Measurements from ENCODE around the gene RNU4-1.
A peak's percentile ranks its signal among the peaks of the same experiment; 100 is the strongest.
"Not testable (repeated sequence)": the region's sequence is repeated elsewhere in the genome, so short reads cannot be mapped to it uniquely, and the experiment has no call there.

RNU4-1 gene

GRCh38 chr12:120259418-120260202 is 33.4 kb downstream of the RNU4-1 start:
- no peak for DNase-seq (ENCODE audit: extremely low read depth in 1 of 2, low read depth in 1 of 2)

- no peak for DNase-seq (ENCODE audit: extremely low read depth in 1 of 2, low read depth in 1 of 2)
These were observed 34.6 kb downstream of the RNU4-1 start for GRCh38 chr12:120258323-120258896.

- DNase-seq (ENCODE audit: extremely low read depth in 1 of 2, low read depth in 1 of 2), result no peak
These were observed 35.8 kb downstream of the RNU4-1 start for GRCh38 chr12:120257041-120257821.

- no peak for DNase-seq (ENCODE audit: extremely low read depth in 1 of 2, low read depth in 1 of 2)
These were observed 38.2 kb downstream of the RNU4-1 start for GRCh38 chr12:120254809-120255208.

DNA sequence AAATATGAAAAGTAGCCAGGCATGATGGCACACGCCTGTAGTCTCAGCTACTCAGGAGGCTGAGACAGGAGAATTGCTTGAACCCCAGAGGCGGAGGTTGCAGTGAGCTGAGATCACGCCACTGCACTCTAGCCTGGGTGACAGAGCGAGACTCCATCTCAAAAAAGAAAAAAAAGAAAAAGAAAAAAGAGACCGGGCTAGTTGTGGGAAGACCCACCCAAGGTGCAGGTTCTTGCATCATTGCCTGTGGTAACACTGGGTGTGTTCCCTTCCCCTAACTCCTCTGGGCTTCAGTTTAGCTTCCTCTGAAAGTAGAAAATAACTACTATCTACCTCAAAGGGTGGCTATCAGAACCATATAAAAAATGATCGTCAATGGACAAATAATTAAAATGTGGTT is 39.7 kb downstream of the RNU4-1 start:
- not testable (repeated sequence) for DNase-seq (ENCODE audit: extremely low read depth in 1 of 2, low read depth in 1 of 2)

DNA sequence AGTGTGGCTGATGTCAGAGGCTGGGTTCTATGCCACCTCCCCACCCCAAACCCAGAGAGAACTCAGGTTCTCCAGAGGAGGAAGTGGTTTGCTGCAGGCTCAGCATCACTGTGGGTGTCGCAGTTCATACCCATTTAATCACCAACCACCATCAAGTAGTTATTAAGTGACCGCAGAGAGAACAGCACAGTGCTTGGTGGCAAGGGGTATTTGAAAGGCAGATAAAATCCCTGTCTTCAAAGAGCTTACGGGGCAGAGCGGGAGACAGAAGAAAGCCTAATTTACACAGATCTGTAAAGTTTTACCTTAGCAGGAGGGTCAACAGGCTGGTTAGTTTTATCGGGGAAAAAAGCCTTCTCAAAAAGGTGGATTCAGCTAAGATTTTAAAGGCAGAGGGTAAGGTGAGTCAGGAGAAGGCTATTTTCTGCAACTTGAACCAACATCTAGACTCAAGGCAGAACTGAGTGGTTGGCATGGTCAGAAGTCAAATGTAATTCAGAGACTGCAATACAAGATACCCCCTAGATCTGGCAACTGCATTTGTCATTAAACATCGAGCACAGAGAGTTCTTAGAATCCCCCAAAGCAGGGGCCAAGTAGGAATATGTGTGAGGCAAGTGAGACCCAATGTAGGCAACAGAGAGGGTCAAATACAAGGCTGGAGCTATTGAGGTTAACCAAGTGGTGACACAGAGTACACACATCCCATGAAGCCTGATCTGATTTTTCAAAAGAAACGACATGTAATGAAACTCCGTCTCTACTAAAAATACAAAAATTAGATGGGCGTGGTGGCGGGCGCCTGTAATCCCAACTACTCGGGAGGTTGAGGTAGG is 40.7 kb downstream of the RNU4-1 start:
- DNase-seq (ENCODE audit: extremely low read depth in 1 of 2, low read depth in 1 of 2), result peak; percentile 51 to 60

GRCh38 chr12:120251364-120252070 is 41.5 kb downstream of the RNU4-1 start:
- DNase-seq (ENCODE audit: extremely low read depth in 1 of 2, low read depth in 1 of 2), result not testable (repeated sequence)

DNA sequence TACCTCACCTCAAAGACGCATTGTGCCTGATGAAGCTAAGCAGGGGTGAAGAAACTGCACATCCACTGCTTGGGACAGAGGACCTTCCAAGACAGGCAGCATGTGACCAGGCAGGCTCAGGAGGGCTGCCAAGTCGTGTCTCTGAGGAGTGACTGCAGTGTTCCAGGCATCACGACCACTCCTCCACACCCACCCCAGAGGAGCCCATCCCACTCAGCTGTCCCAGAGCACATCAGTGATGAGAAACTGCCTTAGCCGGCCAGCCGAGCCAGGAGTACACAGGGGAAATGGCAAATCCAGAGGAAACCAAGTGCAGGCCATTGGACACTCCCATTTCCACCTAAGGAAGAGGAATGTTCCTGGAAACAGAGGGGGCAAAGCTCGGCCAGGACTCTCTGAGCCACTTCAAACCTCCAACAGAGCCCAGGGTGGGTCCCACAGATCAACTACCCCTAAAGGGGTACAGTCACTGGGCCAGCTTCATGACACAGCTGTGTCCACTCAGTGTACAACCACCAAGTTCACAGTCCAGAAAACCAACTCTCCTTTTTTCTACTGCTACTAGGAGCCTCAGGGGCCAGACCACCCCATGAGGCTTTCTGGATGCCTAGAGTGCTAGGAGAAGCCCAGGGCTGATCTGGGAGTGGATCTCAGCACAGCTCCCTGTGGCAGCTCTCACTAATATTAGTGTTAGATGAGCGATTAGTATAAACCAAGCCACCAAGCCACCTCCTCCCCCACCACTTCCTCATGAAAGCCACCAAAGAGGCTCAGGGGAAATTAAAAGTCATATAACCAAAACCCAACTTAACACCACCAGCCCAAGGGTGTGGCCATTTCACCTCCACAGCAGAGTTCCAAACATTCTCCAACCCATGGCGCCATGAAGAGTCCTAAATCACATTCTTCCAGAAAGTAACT is 42.9 kb downstream of the RNU4-1 start:
- no peak for DNase-seq (ENCODE audit: extremely low read depth in 1 of 2, low read depth in 1 of 2)

GRCh38 chr12:120249266-120249874 is 43.7 kb downstream of the RNU4-1 start:
- DNase-seq (ENCODE audit: extremely low read depth in 1 of 2, low read depth in 1 of 2), result no peak

GRCh38 chr12:120247621-120248030 is 45.4 kb downstream of the RNU4-1 start:
- no peak for DNase-seq (ENCODE audit: extremely low read depth in 1 of 2, low read depth in 1 of 2)

DNA sequence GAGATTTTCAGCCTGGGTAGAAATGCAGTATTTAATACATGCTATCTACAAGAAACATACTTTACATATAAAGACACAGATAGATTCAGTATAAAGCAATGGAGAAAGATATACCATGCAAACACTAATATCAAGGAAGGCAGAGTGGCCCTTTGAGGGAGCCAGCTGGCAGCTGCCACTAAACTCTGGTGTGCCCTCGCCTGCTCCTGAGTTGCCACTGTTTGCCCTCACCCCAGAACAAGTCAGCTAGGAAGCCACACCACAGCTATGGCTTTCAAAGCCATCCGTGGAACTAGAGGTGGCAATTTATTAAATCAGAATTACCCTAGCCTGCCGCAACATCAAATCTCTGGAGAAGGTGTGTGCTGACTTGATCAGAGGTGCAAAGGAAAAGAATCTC is 45.9 kb downstream of the RNU4-1 start:
- DNase-seq (ENCODE audit: extremely low read depth in 1 of 2, low read depth in 1 of 2), result no peak

- not testable (repeated sequence) for DNase-seq (ENCODE audit: extremely low read depth in 1 of 2, low read depth in 1 of 2)
These were observed 46.3 kb downstream of the RNU4-1 start for GRCh38 chr12:120246705-120247104.
